ENCODE data around the gene AKR1C4. TPM values are rescaled to one million over a fixed set of nuclear protein-coding genes. Genes with fewer than 3 reads are reported as not detected.

AKR1C4 gene
- total RNA-seq, 3 donors from 2014 or later = not detected

- no peak overlapping the region for H3K4me3 ChIP-seq
- DNase-seq = no peak
- H3K9me3 ChIP-seq = peaks cover 5% of the 10 kb centered on the region
- intact Hi-C loops (cut with DNase I, micrococcal nuclease) = no loop called here
- H3K36me3 ChIP-seq (ENCODE audit: low read depth) = no peaks in the 10 kb centered on the region
- peaks cover 16% of the 10 kb centered on the region for H3K4me1 ChIP-seq (ENCODE audit: low read depth)
- TF ChIP-seq CTCF (IDR thresholded peaks at IDR 0.05) = no peak
- ATAC-seq = no peak
Measured at GRCh38 chr10:5151076-5151475, 45.6 kb upstream of the AKR1C4 start.

GRCh38 chr10:5155951-5156350, 40.7 kb upstream of the AKR1C4 start:
- no peak for TF ChIP-seq CTCF (IDR thresholded peaks at IDR 0.05)
- Histone ChIP-seq H3K9me3 (no peaks in the 10 kb centered on the region), H3K36me3 (ENCODE audit: low read depth) (no peaks in the 10 kb centered on the region), H3K4me1 (ENCODE audit: low read depth) (no peaks in the 10 kb centered on the region), H3K4me3 (no peak overlapping the region)
- intact Hi-C loops (cut with DNase I, micrococcal nuclease) = no loop called here
- ATAC-seq = no peak
- DNase-seq = no peak

GRCh38 chr10:5157501-5157900, 39.1 kb upstream of the AKR1C4 start:
- DNase-seq (no peak), ATAC-seq (no peak)
- Histone ChIP-seq H3K4me3 (no peak overlapping the region), H3K4me1 (ENCODE audit: low read depth) (no peaks in the 10 kb centered on the region), H3K36me3 (ENCODE audit: low read depth) (no peaks in the 10 kb centered on the region), H3K9me3 (peaks cover under 1% of the 10 kb centered on the region)
- no peak for TF ChIP-seq CTCF (IDR thresholded peaks at IDR 0.05)
- intact Hi-C loops (cut with DNase I, micrococcal nuclease) = no loop called here

- Histone ChIP-seq H3K4me1 (ENCODE audit: low read depth) (no peaks in the 10 kb centered on the region), H3K9me3 (peaks cover 16% of the 10 kb centered on the region), H3K4me3 (no peak overlapping the region), H3K36me3 (ENCODE audit: low read depth) (no peaks in the 10 kb centered on the region)
- DNase-seq (no peak), ATAC-seq (no peak)
- TF ChIP-seq CTCF (IDR thresholded peaks at IDR 0.05) = no peak
- intact Hi-C loops (cut with DNase I, micrococcal nuclease) = no loop called here
Measured at GRCh38 chr10:5159126-5159525, 37.5 kb upstream of the AKR1C4 start.

GRCh38 chr10:5163487-5163886, 33.1 kb upstream of the AKR1C4 start:
- no peak for DNase-seq
- Histone ChIP-seq H3K4me3 (no peak overlapping the region), H3K4me1 (ENCODE audit: low read depth) (no peaks in the 10 kb centered on the region), H3K9me3 (peaks cover 48% of the 10 kb centered on the region), H3K36me3 (ENCODE audit: low read depth) (no peaks in the 10 kb centered on the region)
- no peak for TF ChIP-seq CTCF (IDR thresholded peaks at IDR 0.05)
- intact Hi-C loops (cut with DNase I, micrococcal nuclease) = no loop called here
- no peak for ATAC-seq

- Histone ChIP-seq H3K9me3 (peaks cover 51% of the 10 kb centered on the region), H3K36me3 (ENCODE audit: low read depth) (no peaks in the 10 kb centered on the region), H3K4me1 (ENCODE audit: low read depth) (no peaks in the 10 kb centered on the region), H3K4me3 (no peak overlapping the region)
- ATAC-seq (no peak), DNase-seq (no peak)
- no peak for TF ChIP-seq CTCF (IDR thresholded peaks at IDR 0.05)
- intact Hi-C loops (cut with DNase I, micrococcal nuclease) = no loop called here
Measured at GRCh38 chr10:5165738-5166137, 30.9 kb upstream of the AKR1C4 start.

Data from mucosa of descending colon (tissue), 3 donors.